ENCODE data around the gene FTCD. TPM values are rescaled to one million over a fixed set of nuclear protein-coding genes. Genes with fewer than 3 reads are reported as not detected.

Gene FTCD
- total RNA-seq, 6 experiments from 2014 or later = 141 to 668 (median 417) TPM

GRCh38 chr21:46191257-46191685 lies 35.9 kb upstream of the FTCD start:
- Histone ChIP-seq H3K4me1 (no peaks in the 10 kb centered on the region), H3K27ac (no peak overlapping the region), H3K9me3 (no peaks in the 10 kb centered on the region), H3K27me3 (no peaks in the 10 kb centered on the region), H3K4me3 (no peak overlapping the region), H3K36me3 (peaks cover 0 to 63% (median 8%) of the 10 kb centered on the region in 4 donors)
- no CpG with 5 or more reads among the region's 4 CpGs for WGBS (ENCODE audit: insufficient coverage, low coverage, low lambda C conversion rate, missing lambda C conversion rate)
- DNase-seq (no peak), ATAC-seq (peak in 1 of 4 donors; percentile 33)
- TF ChIP-seq POLR2A (IDR thresholded peaks at IDR 0.05) = no peak
- TF ChIP-seq, protein P1, sequence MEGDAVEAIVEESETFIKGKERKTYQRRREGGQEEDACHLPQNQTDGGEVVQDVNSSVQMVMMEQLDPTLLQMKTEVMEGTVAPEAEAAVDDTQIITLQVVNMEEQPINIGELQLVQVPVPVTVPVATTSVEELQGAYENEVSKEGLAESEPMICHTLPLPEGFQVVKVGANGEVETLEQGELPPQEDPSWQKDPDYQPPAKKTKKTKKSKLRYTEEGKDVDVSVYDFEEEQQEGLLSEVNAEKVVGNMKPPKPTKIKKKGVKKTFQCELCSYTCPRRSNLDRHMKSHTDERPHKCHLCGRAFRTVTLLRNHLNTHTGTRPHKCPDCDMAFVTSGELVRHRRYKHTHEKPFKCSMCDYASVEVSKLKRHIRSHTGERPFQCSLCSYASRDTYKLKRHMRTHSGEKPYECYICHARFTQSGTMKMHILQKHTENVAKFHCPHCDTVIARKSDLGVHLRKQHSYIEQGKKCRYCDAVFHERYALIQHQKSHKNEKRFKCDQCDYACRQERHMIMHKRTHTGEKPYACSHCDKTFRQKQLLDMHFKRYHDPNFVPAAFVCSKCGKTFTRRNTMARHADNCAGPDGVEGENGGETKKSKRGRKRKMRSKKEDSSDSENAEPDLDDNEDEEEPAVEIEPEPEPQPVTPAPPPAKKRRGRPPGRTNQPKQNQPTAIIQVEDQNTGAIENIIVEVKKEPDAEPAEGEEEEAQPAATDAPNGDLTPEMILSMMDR (IDR thresholded peaks at IDR 0.05) = no peak
- intact Hi-C loops (cut with DNase I) = no loop called here

- 100% methylated on average over 1 of the region's 15 CpGs for WGBS (ENCODE audit: insufficient coverage, low coverage, low lambda C conversion rate, missing lambda C conversion rate)
- H3K27me3 ChIP-seq = no peaks in the 10 kb centered on the region
- DNase-seq (no peak), ATAC-seq (peak in 1 of 4 donors; percentile 17)
- no peak overlapping the region for H3K4me3 ChIP-seq
- no peak overlapping the region for H3K27ac ChIP-seq
- H3K4me1 ChIP-seq = no peaks in the 10 kb centered on the region
- intact Hi-C loops (cut with DNase I) = no loop called here
- TF ChIP-seq, protein P1 (IDR thresholded peaks at IDR 0.05) = no peak
- no peak for TF ChIP-seq POLR2A (IDR thresholded peaks at IDR 0.05)
- H3K36me3 ChIP-seq = peaks cover 0 to 56% (median 5%) of the 10 kb centered on the region in 4 donors
- no peaks in the 10 kb centered on the region for H3K9me3 ChIP-seq
Measured at GRCh38 chr21:46190491-46191131, 35.2 kb upstream of the FTCD start.

- TF ChIP-seq POLR2A (IDR thresholded peaks at IDR 0.05) = no peak
- TF ChIP-seq, protein P1 (IDR thresholded peaks at IDR 0.05) = no peak
- Histone ChIP-seq H3K27ac (no peak overlapping the region), H3K4me1 (no peaks in the 10 kb centered on the region), H3K36me3 (peaks cover 0 to 50% (median 4%) of the 10 kb centered on the region in 4 donors), H3K4me3 (no peak overlapping the region), H3K27me3 (no peaks in the 10 kb centered on the region), H3K9me3 (no peaks in the 10 kb centered on the region)
- WGBS (ENCODE audit: insufficient coverage, low coverage, low lambda C conversion rate, missing lambda C conversion rate) = 100% methylated on average over 1 of the region's 14 CpGs
- intact Hi-C loops (cut with DNase I) = no loop called here
- DNase-seq = no peak
- ATAC-seq = peak in 1 of 4 donors; percentile 23
Measured at GRCh38 chr21:46189959-46190490, 34.6 kb upstream of the FTCD start.

GRCh38 chr21:46189213-46189958 lies 34.0 kb upstream of the FTCD start:
- intact Hi-C loops (cut with DNase I) = no loop called here
- no peak overlapping the region for H3K27ac ChIP-seq
- H3K36me3 ChIP-seq = peaks cover 0 to 44% (median 4%) of the 10 kb centered on the region in 4 donors
- DNase-seq (no peak), ATAC-seq (peak in 1 of 4 donors; percentile 4)
- H3K4me3 ChIP-seq = no peak overlapping the region
- H3K27me3 ChIP-seq = no peaks in the 10 kb centered on the region
- H3K9me3 ChIP-seq = no peaks in the 10 kb centered on the region
- TF ChIP-seq POLR2A (IDR thresholded peaks at IDR 0.05) = no peak
- TF ChIP-seq, protein P1 (IDR thresholded peaks at IDR 0.05) = no peak
- 86% methylated on average over 5 of the region's 9 CpGs for WGBS (ENCODE audit: insufficient coverage, low coverage, low lambda C conversion rate, missing lambda C conversion rate)
- H3K4me1 ChIP-seq = no peaks in the 10 kb centered on the region

Measured in right lobe of liver (tissue), 6 donors.